ENCODE measurements around the gene ACAP1. TPM values are rescaled to one million over a fixed set of nuclear protein-coding genes. Genes with fewer than 3 reads are reported as not detected.

Gene ACAP1
- total and polyA plus RNA-seq, 9 of the 15 experiments (the other 6 are each of a cell fraction or from before 2014, with no cell fraction given) = 0.15 to 8.5 (median 2.4) TPM

- TF ChIP-seq MAFF (IDR thresholded peaks at IDR 0.05; ENCODE audit: low read length) = no peak
- TF ChIP-seq OTX1 (CRISPR knock-in tag; IDR thresholded peaks at IDR 0.05) = no peak
- no peak for TF ChIP-seq ZNF551 (CRISPR knock-in tag; IDR thresholded peaks at IDR 0.05)
- no peak for TF ChIP-seq ZNF77 (CRISPR knock-in tag; IDR thresholded peaks at IDR 0.05)
- TF ChIP-seq ZNF764 (CRISPR knock-in tag; IDR thresholded peaks at IDR 0.05; ENCODE audit: low read depth) = no peak
- TF ChIP-seq HNRNPUL1 (IDR thresholded peaks at IDR 0.05; ENCODE audit: low read length) = no peak
- peak; percentile 42; the same call in 1 of the 2 replicates for TF ChIP-seq SMAD4 (CRISPR knock-in tag; conservative IDR thresholded peaks at IDR 0.05)
- TF ChIP-seq, protein P1, sequence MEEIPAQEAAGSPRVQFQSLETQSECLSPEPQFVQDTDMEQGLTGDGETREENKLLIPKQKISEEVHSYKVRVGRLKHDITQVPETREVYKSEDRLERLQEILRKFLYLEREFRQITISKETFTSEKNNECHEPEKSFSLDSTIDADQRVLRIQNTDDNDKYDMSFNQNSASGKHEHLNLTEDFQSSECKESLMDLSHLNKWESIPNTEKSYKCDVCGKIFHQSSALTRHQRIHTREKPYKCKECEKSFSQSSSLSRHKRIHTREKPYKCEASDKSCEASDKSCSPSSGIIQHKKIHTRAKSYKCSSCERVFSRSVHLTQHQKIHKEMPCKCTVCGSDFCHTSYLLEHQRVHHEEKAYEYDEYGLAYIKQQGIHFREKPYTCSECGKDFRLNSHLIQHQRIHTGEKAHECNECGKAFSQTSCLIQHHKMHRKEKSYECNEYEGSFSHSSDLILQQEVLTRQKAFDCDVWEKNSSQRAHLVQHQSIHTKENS (CRISPR knock-in tag; IDR thresholded peaks at IDR 0.05) = no peak
- TF ChIP-seq, protein P2, sequence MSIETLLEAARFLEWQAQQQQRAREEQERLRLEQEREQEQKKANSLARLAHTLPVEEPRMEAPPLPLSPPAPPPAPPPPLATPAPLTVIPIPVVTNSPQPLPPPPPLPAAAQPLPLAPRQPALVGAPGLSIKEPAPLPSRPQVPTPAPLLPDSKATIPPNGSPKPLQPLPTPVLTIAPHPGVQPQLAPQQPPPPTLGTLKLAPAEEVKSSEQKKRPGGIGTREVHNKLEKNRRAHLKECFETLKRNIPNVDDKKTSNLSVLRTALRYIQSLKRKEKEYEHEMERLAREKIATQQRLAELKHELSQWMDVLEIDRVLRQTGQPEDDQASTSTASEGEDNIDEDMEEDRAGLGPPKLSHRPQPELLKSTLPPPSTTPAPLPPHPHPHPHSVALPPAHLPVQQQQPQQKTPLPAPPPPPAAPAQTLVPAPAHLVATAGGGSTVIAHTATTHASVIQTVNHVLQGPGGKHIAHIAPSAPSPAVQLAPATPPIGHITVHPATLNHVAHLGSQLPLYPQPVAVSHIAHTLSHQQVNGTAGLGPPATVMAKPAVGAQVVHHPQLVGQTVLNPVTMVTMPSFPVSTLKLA (conservative IDR thresholded peaks at IDR 0.05) = peak; percentile 84 to 91
- TF ChIP-seq ZNF146 (CRISPR knock-in tag; IDR thresholded peaks at IDR 0.05; ENCODE audit: unreplicated experiment) = no peak
- TF ChIP-seq CTCF (IDR thresholded peaks at IDR 0.05 in 2 of 3, conservative IDR thresholded peaks at IDR 0.05 in 1 of 3; ENCODE audit: insufficient read depth in 2 of 3, low read depth in 1 of 3, low read length in 3 of 3) = peak; percentile 78 to 90 (median 81)
Observed at GRCh38 chr17:7296189-7296861, 40.0 kb upstream of the ACAP1 start (continued).

Data from K562 (cell line).